Measurements from ENCODE around the gene ZNF319.
"Not testable (repeated sequence)": the region's sequence is repeated elsewhere in the genome, so short reads cannot be mapped to it uniquely, and the experiment has no call there.

Gene ZNF319

GRCh38 chr16:58020628-58021521 is 20.4 kb upstream of the ZNF319 start:
- DNase-seq = peak; percentile 65

GRCh38 chr16:58019866-58020538 is 19.5 kb upstream of the ZNF319 start:
- DNase-seq = no peak

GRCh38 chr16:58018803-58019202 is 18.3 kb upstream of the ZNF319 start:
- DNase-seq = peak; percentile 40

DNA sequence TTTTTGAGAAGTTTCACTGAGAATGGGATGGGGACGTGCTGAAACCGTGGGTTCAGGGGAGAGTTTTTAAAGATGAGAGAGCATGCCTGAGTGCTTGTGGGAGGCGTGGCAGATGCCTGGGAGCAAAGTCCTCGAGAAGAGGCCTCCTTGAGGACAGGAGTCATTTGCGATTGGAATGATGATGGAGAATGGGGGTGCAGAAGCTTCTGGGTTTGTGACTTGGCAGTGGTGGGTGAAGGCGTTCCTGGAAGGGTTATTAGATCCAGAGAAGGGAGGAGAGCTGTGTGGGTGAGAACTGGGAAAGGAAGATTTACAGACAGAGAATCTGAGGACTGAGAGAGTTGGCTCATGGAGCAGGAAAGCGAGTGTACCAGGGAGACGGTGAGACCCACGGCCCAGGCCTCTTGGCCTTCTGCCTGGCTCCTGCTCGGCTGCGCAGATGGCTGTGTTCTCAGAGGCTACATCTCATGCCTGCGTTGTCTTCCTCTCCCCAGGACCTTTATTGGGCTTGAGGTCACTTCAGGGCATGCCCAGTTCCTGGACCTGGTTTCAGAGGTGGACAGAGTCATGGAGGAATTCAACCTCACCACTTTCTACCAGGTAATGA is 16.5 kb upstream of the ZNF319 start:
- DNase-seq = no peak

DNA sequence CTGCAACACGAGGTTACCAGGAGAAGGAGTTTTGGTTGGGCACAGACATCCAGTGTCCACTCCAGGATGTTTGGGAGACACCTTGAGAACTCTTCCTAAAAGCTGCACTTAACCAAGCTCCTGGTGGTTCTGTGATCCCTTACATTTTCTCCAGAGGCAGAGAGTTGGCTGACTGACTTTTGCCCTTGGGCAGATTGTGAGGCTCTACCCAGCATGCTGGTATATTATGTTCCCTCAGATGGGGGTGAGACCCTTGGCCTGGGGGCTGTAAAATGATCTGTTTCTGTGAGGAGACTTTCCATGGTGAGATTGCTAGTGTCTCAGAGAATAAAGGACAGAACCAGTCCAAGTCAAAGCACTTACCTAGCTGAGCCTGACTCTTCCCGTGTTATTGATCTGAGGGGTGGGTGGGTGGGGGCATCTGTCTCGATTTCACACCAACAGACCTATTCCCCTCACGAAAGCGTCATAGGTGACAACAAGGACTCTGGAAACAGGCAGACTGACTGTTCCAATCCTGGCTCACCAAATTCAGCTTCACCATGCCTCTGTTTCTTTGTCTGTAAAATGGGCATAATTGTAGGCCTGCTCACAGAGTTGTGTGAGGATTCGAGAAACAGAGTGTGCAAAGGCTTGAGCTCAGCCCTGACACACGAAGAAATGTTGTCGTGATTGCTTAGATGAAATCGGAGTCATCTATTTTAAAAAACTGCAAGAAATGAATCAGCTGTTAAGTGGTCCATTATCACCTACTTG is 12.9 kb upstream of the ZNF319 start:
- DNase-seq = no peak

DNA sequence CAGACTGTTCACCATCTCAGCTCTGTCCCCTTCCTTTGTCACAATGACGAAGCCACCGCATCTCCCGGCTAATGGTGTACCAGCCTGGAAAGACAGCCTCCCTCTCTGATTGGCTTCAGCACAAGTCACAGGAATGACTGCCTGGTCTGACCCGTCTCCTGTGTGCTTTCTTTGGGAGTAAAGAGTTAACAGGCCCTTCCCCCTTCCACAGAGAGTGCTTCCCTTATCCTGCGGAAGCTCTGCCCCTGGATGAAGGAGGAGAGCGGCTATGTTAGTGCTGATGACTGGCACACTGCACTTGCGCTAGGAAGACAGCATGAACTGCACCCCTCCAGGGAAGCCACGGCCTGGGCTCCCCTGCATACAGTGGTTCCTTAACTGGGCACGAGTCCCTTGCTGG is 12.0 kb upstream of the ZNF319 start:
- DNase-seq = no peak

- no peak for DNase-seq
Observed at GRCh38 chr16:58011652-58012051, 11.2 kb upstream of the ZNF319 start.

DNA sequence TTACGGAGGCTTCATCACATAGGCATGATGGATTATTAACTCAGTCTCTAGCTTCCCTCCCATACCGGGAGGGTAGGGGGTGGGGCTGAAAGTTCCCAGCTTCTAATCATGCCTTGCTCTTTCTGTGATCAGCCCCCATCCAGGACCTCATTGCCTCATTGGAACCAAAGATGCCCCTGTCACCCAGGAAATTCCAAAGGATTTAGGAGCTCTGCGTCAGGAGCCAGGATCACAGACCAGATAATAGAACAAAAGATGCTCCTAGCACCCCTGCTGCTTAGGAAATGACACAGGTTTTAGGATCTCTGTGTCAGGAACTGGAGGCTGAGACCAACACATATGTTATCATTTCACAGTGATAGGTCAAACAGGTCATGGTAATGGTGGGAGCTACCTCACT is 10.4 kb upstream of the ZNF319 start:
- no peak for DNase-seq

DNA sequence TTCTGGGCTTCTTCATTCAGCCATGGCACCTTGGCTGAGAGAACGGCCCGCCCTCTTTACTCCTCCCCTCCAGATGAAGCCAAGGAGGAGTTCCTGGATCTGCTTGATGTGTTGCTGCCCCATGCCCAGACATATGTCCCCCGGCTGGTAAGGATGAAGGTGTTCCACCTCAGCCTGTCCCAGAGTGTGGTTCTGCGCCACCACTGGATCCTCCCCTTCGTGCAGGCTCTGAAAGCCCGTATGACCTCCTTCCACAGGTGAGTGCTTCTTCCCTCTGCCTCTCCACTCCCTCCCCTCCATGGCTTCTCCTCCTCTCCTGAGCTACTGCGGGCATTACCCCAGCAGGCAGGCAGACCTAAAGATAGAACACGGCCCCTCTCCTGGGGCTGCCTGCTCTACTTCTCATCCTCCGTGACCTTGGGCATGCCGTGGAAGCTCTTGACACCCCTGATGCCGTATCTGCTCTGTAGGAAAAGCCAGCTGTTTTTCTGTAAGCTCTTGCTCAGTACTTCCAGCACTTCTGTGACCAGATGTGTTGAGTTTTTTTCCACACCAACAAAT is 9.5 kb upstream of the ZNF319 start:
- no peak for DNase-seq

DNA sequence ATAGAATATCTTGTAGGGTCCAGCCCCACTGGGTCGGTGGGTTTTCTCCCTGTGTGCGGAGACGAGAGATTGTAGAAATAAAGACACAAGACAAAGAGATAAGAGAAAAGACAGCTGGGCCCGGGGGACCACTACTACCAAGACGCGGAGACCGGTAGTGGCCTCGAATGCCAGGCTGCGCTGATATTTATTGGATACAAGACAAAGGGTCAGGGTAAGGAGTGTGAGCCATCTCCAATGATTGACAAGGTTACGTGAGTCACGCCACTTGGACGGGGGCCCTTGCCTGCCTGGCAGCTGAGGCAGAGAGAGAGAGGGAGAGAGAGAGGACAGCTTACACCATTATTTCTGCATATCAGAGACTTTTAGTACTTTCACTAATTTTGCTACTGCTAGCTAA is 4.3 kb upstream of the ZNF319 start:
- DNase-seq = not testable (repeated sequence)

DNA sequence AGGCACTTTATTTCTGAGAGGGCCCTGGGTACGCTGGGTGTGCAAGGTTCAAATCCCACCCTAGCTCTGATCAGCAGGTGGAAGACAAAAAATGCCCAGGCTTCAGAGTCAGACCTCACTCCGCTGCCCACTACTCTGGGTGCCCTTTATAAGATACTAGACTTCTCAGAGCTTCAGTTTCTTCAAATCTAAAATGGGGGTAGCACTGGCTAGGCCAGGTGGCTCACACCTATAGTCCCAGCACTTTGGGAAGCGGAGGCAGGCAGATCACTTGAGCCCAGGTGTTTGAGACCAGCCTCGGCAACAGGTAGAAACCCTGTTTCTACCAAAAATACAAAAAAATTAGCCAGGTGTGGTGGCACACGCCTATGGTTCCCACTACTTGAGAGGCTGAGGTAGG is 2.5 kb upstream of the ZNF319 start:
- DNase-seq = no peak

- DNase-seq = no peak
Observed at GRCh38 chr16:58002416-58002800, 1.9 kb upstream of the ZNF319 start.

DNA sequence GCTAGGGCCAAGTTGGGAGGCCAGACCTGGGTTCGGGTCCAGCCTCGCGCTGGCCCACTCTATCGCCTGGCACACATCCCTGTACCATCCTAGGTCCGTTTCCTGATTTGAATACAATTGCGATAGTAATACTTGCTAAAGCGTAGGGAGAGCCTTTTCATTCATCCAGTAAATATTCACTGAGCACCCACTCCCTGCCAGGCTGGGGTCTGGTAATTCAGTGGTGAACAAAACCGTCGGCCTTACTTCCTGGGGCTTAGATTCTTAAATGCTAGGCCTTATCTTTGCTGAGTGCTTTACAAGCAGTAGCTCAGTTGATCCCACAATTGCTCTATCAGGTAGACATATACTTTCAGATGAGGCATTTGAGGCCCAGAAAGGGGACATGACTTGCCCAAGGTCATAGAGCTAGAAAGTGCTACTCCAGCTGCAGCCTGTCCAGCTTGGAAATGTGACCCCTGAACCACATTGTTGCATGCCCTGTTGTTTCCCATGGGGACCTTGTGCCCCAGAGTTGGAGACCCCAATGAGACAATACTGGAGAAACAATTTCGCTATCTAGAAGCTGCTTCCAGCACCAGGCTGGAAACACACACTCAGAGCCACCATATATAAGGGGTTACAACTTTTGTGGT is 1.4 kb upstream of the ZNF319 start:
- no peak for DNase-seq

DNA sequence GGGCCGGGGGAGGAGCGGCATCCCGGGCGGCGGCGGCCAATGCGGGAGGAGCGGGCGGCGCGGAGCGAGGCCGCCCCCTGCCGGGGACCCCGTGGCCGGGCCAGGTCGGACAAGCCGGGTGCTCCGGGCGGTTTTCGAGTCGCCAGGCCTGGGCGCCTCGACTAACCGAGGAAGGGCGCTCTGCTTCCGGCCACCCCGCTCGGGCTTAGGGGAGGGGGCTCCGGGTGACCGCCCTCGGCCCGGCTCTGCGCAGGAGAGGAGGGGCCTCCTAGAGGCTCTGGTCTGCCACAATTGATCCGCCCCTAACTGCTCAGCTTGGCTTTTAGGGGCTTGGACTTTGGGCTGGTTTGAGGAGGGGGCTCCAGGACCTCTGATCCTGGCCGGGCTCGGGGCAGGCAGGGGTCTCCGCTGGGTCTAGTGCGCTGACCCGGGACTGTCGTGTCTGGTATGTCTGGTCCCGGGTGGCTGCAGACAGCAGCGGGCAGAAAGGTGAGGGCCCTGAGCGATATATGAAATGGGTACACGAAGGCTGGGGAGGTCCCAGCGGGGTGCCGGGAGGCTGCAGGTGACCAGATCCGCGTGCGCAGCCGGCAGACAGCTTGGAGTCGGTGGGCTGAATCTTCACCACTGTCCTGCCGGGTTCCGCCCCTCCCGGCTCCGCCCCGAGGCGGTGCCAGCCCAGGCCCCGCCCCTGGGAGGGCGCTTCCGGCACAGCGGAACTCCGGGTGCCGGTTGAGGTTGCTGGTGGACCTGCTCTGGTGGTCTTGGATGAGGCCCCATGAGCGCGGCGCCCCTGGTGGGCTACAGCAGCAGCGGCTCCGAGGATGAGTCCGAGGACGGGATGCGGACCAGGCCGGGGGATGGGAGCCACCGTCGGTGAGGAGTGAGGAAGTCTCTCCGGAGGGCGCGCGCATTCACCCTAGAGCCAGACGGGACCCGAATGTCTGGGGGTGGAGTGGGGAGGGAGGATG is 519 bp upstream of the ZNF319 start, which contains the start of gene USB1:
Gene USB1 (plus strand): TSS at position 702 of the 971 bp plus-strand sequence. CDS start 77 bp downstream, at position 779.
- peak; percentile 95 for DNase-seq

DNA sequence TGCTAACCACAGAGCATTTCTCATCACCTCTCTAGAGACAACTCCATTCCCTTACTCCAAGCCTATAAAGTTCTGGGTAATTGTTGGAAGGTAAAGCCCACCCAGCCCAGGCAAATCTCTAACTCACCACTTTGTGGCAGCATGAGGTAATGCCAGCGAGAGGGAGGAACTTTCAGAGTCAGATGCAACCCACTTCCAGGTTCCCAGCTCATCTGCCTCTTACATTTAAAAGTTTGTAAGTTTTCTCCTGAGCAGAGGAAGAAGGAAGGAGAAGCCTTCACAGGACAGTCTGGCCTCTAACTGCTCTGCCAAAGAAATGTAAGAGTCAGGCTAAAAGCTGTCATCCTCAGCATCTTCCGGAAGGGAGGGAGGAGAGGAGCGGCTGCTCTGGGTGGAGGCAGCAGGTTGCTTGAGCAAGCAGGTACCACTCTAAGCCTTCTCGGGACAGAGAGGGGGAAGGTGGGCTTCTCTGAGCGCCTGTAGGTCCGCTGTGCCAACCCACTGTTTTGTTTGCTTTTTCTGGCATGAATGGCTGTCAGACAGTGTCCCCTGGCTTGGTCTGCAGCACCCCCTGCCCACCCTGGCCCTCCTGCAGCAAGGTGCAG is 1.0 kb downstream of the ZNF319 start:
- DNase-seq = peak; percentile 46

GRCh38 chr16:57998992-57999365 is 1.5 kb downstream of the ZNF319 start:
- DNase-seq = no peak

GRCh38 chr16:57998486-57998885 is 2.0 kb downstream of the ZNF319 start:
- DNase-seq = peak; percentile 47

DNA sequence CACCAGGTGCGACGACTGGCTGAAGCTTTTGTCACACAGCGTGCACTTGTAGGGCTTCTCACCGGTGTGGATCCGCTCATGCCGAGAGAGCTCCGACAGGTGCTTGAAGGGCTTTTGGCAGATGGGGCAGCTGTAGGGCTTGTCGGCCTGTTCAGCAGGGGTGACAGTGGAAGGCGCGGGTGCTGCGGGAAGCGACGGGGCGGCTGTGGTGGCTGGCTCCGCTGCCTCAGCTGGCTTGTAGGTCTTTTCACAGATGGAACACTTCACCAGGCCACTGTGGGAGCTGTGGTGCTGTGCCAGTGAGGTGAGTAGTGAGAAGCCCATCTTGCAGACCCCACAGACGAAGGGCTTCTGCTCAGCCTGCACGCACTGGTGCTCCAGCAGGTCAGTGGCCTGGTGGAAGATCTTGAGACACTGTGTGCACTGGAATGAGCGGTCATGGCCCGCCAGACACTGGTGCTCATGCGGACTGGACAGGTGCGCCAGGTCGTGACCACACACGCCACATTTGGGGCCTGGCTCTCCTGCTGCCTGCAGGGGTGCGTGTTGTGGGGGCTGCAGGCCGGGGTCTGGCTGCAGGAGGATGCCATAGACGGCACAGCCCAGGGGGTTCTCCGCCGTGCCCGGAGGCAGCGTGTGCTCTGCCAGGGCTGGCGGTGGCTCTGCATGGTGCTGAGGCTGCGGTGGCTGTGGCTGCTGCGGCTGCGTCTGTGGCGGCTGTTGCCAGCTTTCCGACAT is 2.8 kb downstream of the ZNF319 start:
- DNase-seq = no peak

GRCh38 chr16:57997176-57997527 is 3.3 kb downstream of the ZNF319 start:
- no peak for DNase-seq
